Endothelial cell of umbilical vein (primary cell): ENCODE results near the gene CFAP65.

Experiments used
- EZH2 ChIP-seq: IDR thresholded peaks from 2 replicates; pipeline ENCODE4 v1.6.1; 2012; ENCODE audit warnings: borderline replicate concordance, low read depth, mild to moderate bottlenecking, moderate library complexity, low read length, inconsistent platforms; ENCODE audit not compliant: severe bottlenecking
- POLR2AphosphoS5 ChIP-seq: IDR thresholded peaks from 2 replicates; pipeline ENCODE4 v1.6.1; 2012; ENCODE audit warnings: low read depth, mild to moderate bottlenecking, control low read depth, low read length, moderate library complexity; ENCODE audit not compliant: insufficient read depth
- TF ChIP-seq, protein P1 (sequence below), 2 donors: IDR thresholded peaks; 1 replicate in 1 of 2; 2 replicates in 1 of 2; pipeline ENCODE4 v1.5.1; 2011; ENCODE audit warnings: low read length in 2 of 2, mild to moderate bottlenecking in 2 of 2, moderate library complexity in 2 of 2, control low read depth in 1 of 2, inconsistent platforms in 1 of 2, low read depth in 1 of 2; ENCODE audit not compliant: insufficient read depth in 1 of 2; ENCODE audit errors: extremely low read depth in 1 of 2

DNA sequence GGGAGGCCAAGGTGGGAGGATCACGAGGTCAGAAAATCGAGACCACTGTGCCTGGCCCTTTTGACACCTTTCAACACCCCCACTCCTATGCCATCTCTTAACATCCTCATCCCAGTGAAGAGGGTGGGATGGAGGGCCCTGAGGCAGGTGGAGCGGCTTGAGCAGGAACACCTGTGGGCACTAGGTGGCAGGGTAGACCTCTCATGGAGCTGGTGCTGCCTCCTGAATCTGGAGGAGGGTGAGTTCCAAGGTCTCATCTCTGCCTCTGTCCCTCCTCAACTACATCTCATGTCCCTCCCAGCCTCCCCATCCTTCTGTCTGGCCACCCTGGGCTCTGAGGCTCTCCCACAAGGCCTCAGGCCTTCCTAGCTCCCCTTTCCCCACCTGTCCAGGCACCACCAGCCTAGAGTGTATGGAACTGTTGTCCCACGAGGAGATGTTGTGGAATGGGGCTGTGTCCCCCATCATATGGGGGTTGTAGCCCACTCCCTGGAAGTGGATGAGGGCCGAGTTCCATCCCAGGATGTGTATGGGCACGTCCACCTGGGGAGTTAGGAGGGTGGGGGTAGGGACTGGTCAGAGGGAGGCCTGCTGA is 31.1 kb downstream of the CFAP65 start:
- TF ChIP-seq, protein P1, sequence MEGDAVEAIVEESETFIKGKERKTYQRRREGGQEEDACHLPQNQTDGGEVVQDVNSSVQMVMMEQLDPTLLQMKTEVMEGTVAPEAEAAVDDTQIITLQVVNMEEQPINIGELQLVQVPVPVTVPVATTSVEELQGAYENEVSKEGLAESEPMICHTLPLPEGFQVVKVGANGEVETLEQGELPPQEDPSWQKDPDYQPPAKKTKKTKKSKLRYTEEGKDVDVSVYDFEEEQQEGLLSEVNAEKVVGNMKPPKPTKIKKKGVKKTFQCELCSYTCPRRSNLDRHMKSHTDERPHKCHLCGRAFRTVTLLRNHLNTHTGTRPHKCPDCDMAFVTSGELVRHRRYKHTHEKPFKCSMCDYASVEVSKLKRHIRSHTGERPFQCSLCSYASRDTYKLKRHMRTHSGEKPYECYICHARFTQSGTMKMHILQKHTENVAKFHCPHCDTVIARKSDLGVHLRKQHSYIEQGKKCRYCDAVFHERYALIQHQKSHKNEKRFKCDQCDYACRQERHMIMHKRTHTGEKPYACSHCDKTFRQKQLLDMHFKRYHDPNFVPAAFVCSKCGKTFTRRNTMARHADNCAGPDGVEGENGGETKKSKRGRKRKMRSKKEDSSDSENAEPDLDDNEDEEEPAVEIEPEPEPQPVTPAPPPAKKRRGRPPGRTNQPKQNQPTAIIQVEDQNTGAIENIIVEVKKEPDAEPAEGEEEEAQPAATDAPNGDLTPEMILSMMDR (IDR thresholded peaks at IDR 0.05; ENCODE audit: extremely low read depth in 1 of 2, insufficient read depth in 1 of 2, low read depth in 1 of 2, low read length in 2 of 2): peak in 1 of 2 donors; percentile 26
- TF ChIP-seq POLR2AphosphoS5 (no peak), EZH2 (no peak)
